Stomach (tissue), 4 donors: ENCODE measurements around the gene PPARGC1A.

Experiments used
- CTCF ChIP-seq, 7 experiments: fragments of 450-650 bp in 4 of 7; fragments of 200-600 bp in 3 of 7; sonication (generic) in 3 of 7; IDR thresholded peaks; one replicate each; pipeline ENCODE4 v1.5.1; 2016 to 2019; ENCODE audit warnings: antibody characterized with exemption in 7 of 7, control low read depth in 2 of 7, mild to moderate bottlenecking in 1 of 7
- POLR2A ChIP-seq, 4 donors: fragments of 450-650 bp; IDR thresholded peaks; one replicate each; pipeline ENCODE4 v1.6.1; 2016; ENCODE audit warnings: antibody characterized with exemption in 4 of 4, control low read depth in 2 of 4, mild to moderate bottlenecking in 1 of 4, moderate library complexity in 1 of 4

GRCh38 chr4:23766344-23766743 is 123.5 kb downstream of the PPARGC1A start:
- TF ChIP-seq CTCF (IDR thresholded peaks at IDR 0.05) (no peak), POLR2A (IDR thresholded peaks at IDR 0.05) (no peak)
